ENCODE measurements around the gene RAB25.
"Not testable (repeated sequence)": the region's sequence is repeated elsewhere in the genome, so short reads cannot be mapped to it uniquely, and the experiment has no call there.

The RAB25 gene

GRCh38 chr1:156104065-156104810 lies 43.3 kb downstream of the RAB25 start:
- peak; percentile 23 for DNase-seq

DNA sequence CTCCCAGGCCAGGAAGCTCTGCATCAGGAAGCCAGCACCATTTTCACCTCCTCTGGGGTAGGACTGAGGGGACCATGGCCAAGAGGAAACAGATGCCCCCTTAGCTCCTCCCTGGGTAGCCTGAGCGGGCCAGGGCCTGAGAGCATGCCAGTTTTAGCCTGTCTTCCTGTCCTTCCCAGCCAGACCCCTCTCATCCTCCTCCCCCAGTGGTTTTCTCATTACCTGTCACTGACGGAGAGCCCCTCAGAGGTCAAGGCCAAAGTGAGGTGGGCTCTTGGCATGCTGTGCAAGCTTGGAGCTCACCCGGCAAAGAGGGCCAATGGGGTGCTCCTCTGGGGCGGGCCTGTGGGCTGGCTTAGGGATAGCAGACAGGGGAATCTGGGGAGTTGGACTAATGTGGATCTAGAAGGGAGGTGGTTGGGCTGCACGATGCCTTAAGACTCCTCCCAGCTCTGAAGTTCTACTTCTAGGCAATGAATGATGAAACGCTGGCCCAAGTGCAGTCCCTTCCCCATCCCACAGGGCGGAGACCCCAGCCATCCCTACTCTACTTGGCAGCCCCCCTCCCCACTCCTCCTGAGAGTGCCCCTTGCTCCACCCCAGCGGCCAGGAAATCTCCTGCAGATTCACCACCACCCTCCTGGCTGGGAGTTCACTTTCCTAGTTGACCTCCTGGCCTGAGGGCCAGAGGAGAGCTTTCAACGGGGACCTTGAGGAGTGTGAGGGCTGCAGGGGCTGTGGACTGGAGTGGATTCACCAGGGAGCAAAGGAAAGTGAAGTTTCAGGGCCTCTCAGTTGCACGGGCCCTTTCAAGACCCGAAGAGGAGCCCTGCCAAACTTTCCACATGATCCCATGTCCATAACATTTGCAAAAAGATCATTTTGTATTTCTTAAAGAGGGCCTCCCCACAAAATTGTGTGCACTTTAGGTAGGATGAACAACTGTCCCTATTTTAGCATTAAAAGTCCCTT lies 44.2 kb downstream of the RAB25 start:
- DNase-seq: no peak

- no peak for DNase-seq
Observed at GRCh38 chr1:156106624-156107488, 45.9 kb downstream of the RAB25 start.

- no peak for DNase-seq
Observed at GRCh38 chr1:156108057-156108456, 47.1 kb downstream of the RAB25 start.

GRCh38 chr1:156108664-156109241 lies 47.8 kb downstream of the RAB25 start:
- DNase-seq: no peak

DNA sequence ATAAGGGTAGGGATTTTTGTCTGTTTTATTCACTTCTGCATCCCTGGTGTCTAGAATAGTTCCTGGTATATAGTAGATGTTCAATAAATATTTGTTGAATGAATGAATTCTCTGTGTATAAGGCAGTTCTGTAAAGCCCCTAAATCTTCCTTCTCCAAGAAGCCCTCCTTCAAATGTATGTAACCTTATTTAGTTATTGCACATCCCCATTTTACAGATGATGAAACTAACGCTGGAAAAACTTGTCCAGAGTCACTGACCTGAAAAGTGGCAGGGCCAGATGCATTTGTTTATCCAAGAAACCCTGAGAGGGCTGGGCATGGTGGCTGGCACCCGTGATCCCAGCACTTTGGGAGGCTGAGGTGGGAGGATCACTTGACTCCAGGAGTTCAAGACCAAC lies 49.3 kb downstream of the RAB25 start:
- no peak for DNase-seq

- DNase-seq: no peak
Observed at GRCh38 chr1:156111355-156111962, 50.5 kb downstream of the RAB25 start.

DNA sequence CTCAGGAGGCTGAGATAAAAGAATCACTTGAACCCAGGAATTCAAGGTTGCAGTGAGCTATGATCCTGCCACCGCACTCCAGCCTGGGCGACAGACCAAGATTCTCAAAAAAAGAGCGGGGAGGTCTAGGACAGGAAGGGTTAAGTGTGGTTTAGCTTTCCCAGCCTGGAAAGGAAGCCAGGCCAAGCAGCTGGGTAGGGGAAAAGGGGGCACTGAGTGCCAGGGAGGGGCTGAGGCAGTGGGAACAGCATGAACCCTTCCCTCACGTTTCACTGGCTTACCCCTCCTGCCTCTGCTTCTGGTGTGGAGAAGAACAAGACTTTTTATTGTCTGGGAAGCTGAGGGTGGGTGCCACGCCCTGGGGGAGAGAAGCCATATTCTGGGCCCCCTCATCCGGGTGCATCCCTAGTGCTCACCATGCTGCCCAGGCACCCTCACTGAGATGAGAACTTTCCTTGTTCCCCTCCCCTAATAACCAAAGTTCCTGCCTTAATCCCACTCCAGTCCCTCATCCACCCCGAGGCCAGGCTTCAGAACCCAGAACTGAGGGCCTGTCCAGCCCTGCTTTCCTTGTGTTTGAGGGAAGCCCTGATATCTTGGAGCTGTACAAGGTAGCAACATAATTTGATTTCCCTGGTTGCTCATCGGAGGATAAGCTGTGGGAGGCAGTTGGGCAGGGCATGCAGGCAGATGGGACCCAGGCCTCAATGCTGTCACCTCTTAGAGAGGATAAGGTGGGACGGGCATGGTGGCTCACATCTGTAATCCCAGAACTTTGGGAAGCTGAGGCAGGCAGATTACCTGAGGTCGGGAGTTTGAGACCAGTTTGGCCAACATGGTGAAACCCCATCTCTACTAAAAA lies 51.5 kb downstream of the RAB25 start:
- DNase-seq: no peak

GRCh38 chr1:156113282-156113950 lies 52.5 kb downstream of the RAB25 start:
- no peak for DNase-seq

DNA sequence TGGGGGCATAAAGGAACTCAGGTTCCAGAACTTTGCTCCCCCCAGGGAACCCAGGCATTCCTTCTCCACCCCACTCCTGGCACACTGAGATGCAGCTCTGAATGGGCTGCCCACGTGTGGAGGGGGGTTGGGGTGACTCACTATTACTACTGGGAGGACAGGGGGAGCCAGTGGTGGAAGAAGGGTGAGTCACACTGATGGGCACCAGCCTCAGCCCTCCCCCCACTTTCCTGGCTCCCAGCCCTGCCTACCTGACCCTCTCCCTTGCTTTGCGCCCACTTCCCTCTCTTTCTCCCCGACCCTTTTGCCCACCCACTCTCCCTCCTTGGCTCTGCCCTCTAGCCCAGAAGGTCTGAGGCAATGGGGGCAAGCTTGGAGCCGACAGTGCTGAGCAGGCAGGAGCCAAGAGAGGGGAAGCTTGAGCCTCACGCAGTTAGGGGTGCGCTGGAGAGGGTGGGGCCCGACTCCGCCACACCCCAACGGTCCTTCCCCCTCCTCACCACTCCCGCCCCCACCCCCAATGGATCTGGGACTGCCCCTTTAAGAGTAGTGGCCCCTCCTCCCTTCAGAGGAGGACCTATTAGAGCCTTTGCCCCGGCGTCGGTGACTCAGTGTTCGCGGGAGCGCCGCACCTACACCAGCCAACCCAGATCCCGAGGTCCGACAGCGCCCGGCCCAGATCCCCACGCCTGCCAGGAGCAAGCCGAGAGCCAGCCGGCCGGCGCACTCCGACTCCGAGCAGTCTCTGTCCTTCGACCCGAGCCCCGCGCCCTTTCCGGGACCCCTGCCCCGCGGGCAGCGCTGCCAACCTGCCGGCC lies 53.4 kb downstream of the RAB25 start, which contains the start of gene LMNA:
Gene LMNA, plus strand, starts transcription at position 611 of the 818 bp plus-strand sequence. CDS start 208 bp downstream, outside the sequence.
- DNase-seq: peak; percentile 60

- peak; percentile 34 for DNase-seq
Observed at GRCh38 chr1:156114919-156115513, 54.1 kb downstream of the RAB25 start.

DNA sequence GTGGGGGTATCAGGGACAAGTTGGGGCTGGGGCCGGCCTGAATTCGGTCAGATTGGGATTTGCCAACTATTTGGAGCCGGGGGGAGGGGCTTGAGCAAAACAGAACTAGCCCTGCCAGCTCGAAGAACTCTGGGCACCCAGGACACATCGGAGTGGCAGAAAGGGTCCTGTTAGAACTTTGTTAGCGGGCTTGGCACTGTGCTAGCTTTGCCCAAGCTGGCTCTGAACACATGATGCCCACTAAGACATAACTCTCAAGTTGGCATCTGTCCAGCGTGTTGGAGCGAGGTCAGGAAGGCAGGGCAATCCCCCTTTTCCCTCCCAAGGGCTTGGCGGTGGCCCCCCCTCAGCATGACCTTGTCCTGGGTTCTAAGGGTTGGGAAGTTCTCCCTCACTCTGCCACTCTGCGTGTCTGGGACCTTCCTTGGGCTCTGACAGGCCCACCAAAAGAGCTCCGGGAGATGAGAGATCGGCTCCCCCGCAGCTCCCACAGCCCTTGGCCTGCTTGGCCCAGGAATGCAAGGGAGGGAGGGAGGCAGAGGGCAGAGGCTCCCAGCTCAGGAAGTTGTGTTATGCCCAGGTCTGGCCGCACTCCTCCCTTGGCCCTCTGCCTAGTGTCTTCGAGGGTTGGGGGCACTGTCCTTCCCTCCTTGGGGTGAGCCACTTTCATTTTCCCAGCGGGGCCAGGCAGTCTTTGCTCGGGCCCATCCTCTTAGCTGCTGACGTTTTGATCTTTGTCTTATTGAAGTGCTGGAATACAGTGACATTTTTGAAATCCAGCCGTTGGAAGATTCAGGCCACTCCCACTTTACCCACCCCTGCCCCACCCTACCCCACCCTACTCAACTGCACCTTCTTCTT lies 54.8 kb downstream of the RAB25 start:
- peak; percentile 20 for DNase-seq

GRCh38 chr1:156116731-156117130 lies 55.8 kb downstream of the RAB25 start:
- not testable (repeated sequence) for DNase-seq

DNA sequence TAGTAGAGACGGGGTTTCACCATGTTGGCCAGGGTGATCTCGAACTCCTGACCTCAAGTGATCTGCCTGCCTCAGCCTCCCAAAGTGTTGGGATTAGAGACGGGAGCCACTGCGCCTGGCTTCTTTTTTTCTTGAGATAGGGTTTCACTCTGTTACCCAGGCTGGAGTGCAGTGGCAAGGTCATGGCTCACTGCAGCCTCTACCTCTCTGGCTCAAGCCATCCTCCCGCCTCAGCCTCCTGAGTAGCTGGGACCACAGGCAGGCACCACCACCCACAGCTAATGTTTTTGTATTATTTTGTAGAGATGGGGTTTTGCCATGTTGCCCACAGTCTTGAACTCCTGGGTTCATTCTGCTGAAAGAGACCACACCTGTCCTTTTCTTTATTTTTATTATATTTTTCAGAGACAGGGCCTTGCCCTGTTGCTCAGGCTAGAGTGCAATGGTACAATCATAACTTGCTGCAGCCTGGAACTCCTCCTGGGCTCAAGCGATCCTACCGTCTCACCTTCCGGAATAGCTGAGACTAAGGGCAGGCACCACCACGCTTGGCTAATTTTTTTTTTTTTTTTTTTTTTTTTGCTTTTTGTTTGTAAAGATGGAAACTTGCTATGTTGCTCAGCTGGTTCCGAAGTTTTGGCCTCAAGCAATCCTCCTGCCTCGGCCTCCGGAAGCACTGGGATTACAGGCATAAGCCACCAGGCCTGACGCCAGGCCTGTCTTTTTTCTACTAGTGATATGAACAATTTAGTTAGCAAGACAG lies 56.6 kb downstream of the RAB25 start:
- no peak for DNase-seq

DNA sequence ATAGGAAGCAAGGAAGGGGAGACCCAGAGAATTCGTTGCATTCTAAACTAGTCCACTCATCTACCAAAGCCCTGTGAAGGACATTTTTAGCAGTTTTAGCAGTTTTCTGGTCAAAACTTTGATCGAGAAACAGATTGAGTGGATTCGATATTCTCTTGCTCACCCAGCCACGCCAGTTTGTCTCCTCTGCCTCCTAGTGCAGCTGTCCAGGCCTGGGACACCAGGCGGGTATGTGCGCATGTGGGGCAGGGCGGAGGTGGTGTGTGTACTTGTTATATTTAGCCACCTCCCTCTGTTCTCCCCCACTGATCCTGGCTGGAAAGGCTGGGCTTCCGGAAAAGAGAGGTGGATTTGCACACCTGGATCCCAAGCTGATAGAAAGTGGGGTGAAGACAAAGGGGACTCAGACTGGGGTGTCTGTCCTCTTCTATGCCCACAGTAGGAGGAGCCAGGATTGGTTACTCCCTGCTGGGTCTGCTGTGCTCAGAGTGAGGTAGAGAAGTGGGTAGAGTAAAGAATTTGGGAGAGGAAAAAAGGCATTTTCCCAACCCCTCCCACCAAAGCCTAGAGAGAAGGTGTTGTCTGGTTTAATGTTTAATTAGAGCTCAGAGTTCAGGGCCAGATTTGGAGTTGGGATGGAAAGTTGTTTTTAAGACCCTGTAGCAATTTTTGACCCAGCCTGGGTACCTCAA lies 57.4 kb downstream of the RAB25 start:
- DNase-seq: no peak

- DNase-seq: no peak
Observed at GRCh38 chr1:156119503-156120209, 58.7 kb downstream of the RAB25 start.

All from NCI-H1105 treated with DMSO at 0.1 percent for 48 hours (cell line).